ENCODE measurements around the gene SLC51A.

Gene SLC51A

DNA sequence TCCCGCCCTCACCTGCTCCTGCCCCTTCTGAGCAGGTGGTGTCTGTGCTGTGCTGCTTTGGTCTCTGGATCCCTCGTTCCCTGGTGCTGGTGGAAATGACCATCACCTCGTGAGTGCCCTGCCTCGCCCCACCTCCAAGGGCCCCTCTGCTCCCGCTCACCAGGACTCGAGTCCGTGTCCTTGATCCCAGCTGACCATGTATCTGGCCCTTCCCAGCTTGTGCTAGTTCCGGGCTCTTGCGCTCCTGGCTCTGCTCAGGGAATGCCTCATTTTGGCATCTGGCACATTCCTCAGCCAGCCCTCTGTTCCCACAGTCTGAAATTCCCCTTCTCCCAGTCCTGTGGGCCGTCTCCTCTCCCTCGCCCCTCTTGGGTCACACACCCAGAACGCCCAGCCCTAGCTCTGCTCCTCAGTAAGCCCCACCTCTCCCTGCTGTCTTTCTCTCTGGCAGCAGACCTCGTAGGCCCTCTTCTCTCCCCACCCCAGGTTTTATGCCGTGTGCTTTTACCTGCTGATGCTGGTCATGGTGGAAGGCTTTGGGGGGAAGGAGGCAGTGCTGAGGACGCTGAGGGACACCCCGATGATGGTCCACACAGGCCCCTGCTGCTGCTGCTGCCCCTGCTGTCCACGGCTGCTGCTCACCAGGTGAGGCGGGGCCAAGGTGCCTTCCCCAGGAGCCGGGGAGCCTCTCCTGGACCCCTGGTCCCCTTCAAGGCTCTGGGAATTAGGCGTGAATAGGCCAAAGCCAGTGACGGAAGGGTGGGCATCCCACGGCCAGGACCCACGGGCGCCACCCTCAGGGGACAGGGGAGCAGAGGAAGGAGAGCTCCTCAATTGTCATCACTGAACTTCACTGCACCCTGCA is 11.5 kb downstream of the SLC51A start:
- no peak for DNase-seq (ENCODE audit: low spot score)
- TF ChIP-seq CTCF (conservative IDR thresholded peaks at IDR 0.05; ENCODE audit: low read depth) = no peak
- no peak overlapping the region for H3K27ac ChIP-seq
- ChIA-PET POLR2A (ENCODE audit: low non-redundant PET) (no interaction called here), CTCF (interaction anchor here (0.6 to 1.0 kb wide), 2 partner anchors 10 to 198 kb away, joined by 4 to 7 read pairs; no protein-coding TSS in a partner anchor)

DNA sequence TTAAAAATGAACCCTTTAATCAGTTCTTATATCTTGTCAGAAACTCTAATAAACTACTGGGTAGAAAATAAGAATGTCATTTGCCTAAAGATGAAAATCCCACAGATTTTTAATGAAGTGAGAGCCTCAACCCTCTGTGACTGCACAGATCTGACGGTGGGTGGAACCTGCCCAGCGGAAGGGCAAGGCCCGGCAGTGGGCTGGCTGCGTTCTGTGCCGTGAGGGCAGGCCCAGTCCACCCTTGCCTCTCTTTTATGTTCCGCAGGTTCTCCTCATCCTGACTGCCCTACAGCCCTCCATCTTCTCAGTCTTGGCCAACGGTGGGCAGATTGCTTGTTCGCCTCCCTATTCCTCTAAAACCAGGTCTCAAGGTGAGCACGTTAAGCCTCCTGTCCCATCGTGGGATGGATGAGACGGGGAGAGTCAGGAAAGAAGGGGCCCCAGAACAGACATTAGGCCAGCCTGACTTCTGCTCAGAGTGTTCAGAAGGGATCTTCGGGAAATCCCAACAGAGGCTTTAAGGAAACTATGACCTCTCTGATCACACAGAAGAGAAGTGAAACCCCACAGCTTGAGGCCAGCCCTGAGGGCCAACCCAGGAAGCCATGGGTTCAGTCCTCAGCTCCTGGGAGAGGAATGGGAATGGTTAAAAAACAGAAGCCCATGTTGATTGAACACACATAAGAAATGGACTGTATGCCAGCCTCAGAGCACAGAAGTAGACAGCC is 16.0 kb downstream of the SLC51A start:
- POLR2A ChIA-PET (ENCODE audit: low non-redundant PET) = no interaction called here
- TF ChIP-seq CTCF (conservative IDR thresholded peaks at IDR 0.05; ENCODE audit: low read depth) = no peak
- DNase-seq (ENCODE audit: low spot score) = no peak
- H3K27ac ChIP-seq = no peak overlapping the region
- CTCF ChIA-PET = interaction anchor here (1.0 kb wide), 1 partner anchor 21 kb away, joined by 3 read pairs; no protein-coding TSS in a partner anchor

GRCh38 chr3:196232882-196233251 is 16.5 kb downstream of the SLC51A start:
- TF ChIP-seq CTCF (conservative IDR thresholded peaks at IDR 0.05; ENCODE audit: low read depth) = no peak
- ChIA-PET CTCF (interaction anchor here (1.0 kb wide), 1 partner anchor 21 kb away, joined by 3 read pairs; no protein-coding TSS in a partner anchor), POLR2A (ENCODE audit: low non-redundant PET) (no interaction called here)
- no peak for DNase-seq (ENCODE audit: low spot score)
- no peak overlapping the region for H3K27ac ChIP-seq

DNA sequence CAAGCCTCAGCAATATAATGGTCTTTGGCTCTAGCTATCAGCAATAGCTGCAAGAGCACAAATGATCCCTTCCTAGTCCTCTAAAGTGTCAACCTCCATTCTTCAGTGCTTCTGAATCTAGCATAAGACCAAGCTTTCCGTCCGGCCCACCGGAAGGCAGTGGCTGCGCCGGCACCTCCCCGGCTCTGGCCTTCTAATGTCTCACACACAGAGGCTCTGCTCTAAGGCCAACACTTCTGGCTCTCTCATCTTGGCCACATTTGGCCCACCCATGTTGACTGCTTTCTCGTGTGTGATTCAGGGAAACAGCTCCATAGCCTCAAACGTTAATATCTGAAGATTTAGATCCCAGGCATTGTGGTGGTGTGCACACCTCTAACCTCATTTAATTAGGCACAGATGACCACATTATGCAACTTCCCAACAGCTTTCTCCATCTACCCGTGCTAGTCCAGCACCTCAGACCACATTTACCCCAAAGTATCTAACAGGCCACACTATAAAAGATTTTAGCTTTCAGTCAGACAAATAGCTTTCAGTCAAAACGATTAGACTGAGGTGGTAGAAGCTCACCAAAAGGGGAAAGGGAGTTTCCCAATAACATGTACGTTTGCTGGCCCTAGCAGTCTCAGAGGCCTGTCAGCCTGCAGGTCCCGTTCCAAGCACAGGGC is 19.3 kb downstream of the SLC51A start:
- no peak for TF ChIP-seq CTCF (conservative IDR thresholded peaks at IDR 0.05; ENCODE audit: low read depth)
- no peak for DNase-seq (ENCODE audit: low spot score)
- ChIA-PET POLR2A (ENCODE audit: low non-redundant PET) (no interaction called here), CTCF (interaction anchor here (1.0 kb wide), 1 partner anchor 18 kb away, joined by 4 read pairs; no protein-coding TSS in a partner anchor)
- no peak overlapping the region for H3K27ac ChIP-seq

- no peak for TF ChIP-seq CTCF (conservative IDR thresholded peaks at IDR 0.05; ENCODE audit: low read depth)
- CTCF ChIA-PET = interaction anchor here (1.0 kb wide), 1 partner anchor 18 kb away, joined by 4 read pairs; no protein-coding TSS in a partner anchor
- no peak overlapping the region for H3K27ac ChIP-seq
- DNase-seq (ENCODE audit: low spot score) = no peak
- POLR2A ChIA-PET (ENCODE audit: low non-redundant PET) = no interaction called here
These were observed 19.9 kb downstream of the SLC51A start for GRCh38 chr3:196236223-196236622.

DNA sequence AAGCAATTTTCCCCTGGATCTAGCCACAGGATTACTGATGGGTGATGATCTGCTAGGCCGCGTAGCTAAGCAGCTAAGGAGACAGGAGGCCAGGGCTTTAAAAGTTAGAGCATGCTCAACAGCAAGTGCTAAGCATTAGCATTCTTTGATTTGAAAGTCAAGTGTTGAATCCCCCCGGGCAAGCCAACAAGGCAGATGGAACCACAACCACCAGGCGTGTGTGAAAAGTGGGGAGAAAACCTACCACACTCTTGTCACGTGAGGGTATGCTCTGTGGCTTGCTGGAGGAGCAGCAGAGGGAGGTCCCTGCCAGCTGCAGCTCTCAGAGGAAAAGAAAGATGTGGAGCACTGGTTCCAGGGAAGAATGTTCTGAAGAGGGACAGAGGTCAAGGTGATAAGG is 20.9 kb downstream of the SLC51A start:
- H3K27ac ChIP-seq = no peak overlapping the region
- TF ChIP-seq CTCF (conservative IDR thresholded peaks at IDR 0.05; ENCODE audit: low read depth) = no peak
- CTCF ChIA-PET = no interaction called here
- POLR2A ChIA-PET (ENCODE audit: low non-redundant PET) = no interaction called here
- no peak for DNase-seq (ENCODE audit: low spot score)

Data from RWPE1 (cell line).